GM18867 (cell line): ENCODE measurements around the gene TMEM131.

Experiments
- ATAC-seq: cut with Tn5 transposase; IDR thresholded peaks from one replicate; pipeline ENCODE4 v1.9.1; 2021; ENCODE audit warnings: mild to moderate bottlenecking, moderate library complexity; ENCODE audit not compliant: unreplicated experiment

The TMEM131 gene

GRCh38 chr2:97745474-97746174, 250.1 kb downstream of the TMEM131 start:
- peak; percentile 87 for ATAC-seq

- no peak for ATAC-seq
Observed at GRCh38 chr2:97743913-97744312, 251.8 kb downstream of the TMEM131 start.

- ATAC-seq: no peak
Observed at GRCh38 chr2:97742381-97742847, 253.3 kb downstream of the TMEM131 start.

GRCh38 chr2:97741686-97742085, 254.1 kb downstream of the TMEM131 start:
- no peak for ATAC-seq

GRCh38 chr2:97741251-97741650, 254.5 kb downstream of the TMEM131 start:
- no peak for ATAC-seq

- peak; percentile 54 for ATAC-seq
Observed at GRCh38 chr2:97740590-97741182, 255.1 kb downstream of the TMEM131 start.

- ATAC-seq: no peak
Observed at GRCh38 chr2:97739893-97740245, 255.9 kb downstream of the TMEM131 start.

- ATAC-seq: no peak
Observed at GRCh38 chr2:97739020-97739892, 256.5 kb downstream of the TMEM131 start.

- ATAC-seq: no peak
Observed at GRCh38 chr2:97738179-97739019, 257.3 kb downstream of the TMEM131 start.

- no peak for ATAC-seq
Observed at GRCh38 chr2:97737421-97738178, 258.1 kb downstream of the TMEM131 start.

GRCh38 chr2:97736608-97737330, 259.0 kb downstream of the TMEM131 start:
- no peak for ATAC-seq

- no peak for ATAC-seq
Observed at GRCh38 chr2:97736185-97736584, 259.6 kb downstream of the TMEM131 start.

- no peak for ATAC-seq
Observed at GRCh38 chr2:97735161-97735561, 260.6 kb downstream of the TMEM131 start.

GRCh38 chr2:97734061-97735051, 261.4 kb downstream of the TMEM131 start:
- no peak for ATAC-seq

- ATAC-seq: no peak
Observed at GRCh38 chr2:97733341-97734035, 262.3 kb downstream of the TMEM131 start.

- ATAC-seq: no peak
Observed at GRCh38 chr2:97732436-97733340, 263.1 kb downstream of the TMEM131 start.
